ENCODE measurements around the gene SIAH3.

SIAH3 gene

GRCh38 chr13:45821811-45822210 is 29.7 kb downstream of the SIAH3 start:
- no peak for DNase-seq (ENCODE audit: low read depth)

GRCh38 chr13:45820106-45820838 is 31.3 kb downstream of the SIAH3 start:
- no peak for DNase-seq (ENCODE audit: low read depth)

- DNase-seq (ENCODE audit: low read depth), result no peak
Observed at GRCh38 chr13:45817833-45818232, 33.7 kb downstream of the SIAH3 start.

GRCh38 chr13:45816427-45816826 is 35.1 kb downstream of the SIAH3 start:
- DNase-seq (ENCODE audit: low read depth), result no peak

GRCh38 chr13:45812695-45813372 is 38.7 kb downstream of the SIAH3 start:
- no peak for DNase-seq (ENCODE audit: low read depth)

- DNase-seq (ENCODE audit: low read depth), result no peak
Observed at GRCh38 chr13:45811891-45812694, 39.5 kb downstream of the SIAH3 start.

GRCh38 chr13:45809801-45810394 is 41.7 kb downstream of the SIAH3 start:
- no peak for DNase-seq (ENCODE audit: low read depth)

GRCh38 chr13:45808925-45809324 is 42.6 kb downstream of the SIAH3 start:
- no peak for DNase-seq (ENCODE audit: low read depth)

- DNase-seq (ENCODE audit: low read depth), result peak; percentile 23
Observed at GRCh38 chr13:45807520-45808099, 43.9 kb downstream of the SIAH3 start.

- no peak for DNase-seq (ENCODE audit: low read depth)
Observed at GRCh38 chr13:45800485-45800884, 51.1 kb downstream of the SIAH3 start.

GRCh38 chr13:45799451-45799850 is 52.1 kb downstream of the SIAH3 start:
- DNase-seq (ENCODE audit: low read depth), result no peak

- no peak for DNase-seq (ENCODE audit: low read depth)
Observed at GRCh38 chr13:45798851-45799250, 52.7 kb downstream of the SIAH3 start.

- no peak for DNase-seq (ENCODE audit: low read depth)
Observed at GRCh38 chr13:45796426-45797235, 54.9 kb downstream of the SIAH3 start.

GRCh38 chr13:45792827-45793303 is 58.7 kb downstream of the SIAH3 start:
- no peak for DNase-seq (ENCODE audit: low read depth)

- DNase-seq (ENCODE audit: low read depth), result no peak
Observed at GRCh38 chr13:45788011-45788410, 63.5 kb downstream of the SIAH3 start.

GRCh38 chr13:45787346-45787745 is 64.2 kb downstream of the SIAH3 start:
- no peak for DNase-seq (ENCODE audit: low read depth)

- DNase-seq (ENCODE audit: low read depth), result no peak
Observed at GRCh38 chr13:45786293-45786920, 65.1 kb downstream of the SIAH3 start.

- DNase-seq (ENCODE audit: low read depth), result no peak
Observed at GRCh38 chr13:45784755-45785675, 66.5 kb downstream of the SIAH3 start.

- no peak for DNase-seq (ENCODE audit: low read depth)
Observed at GRCh38 chr13:45783346-45784043, 68.1 kb downstream of the SIAH3 start.
